ENCODE measurements around the gene KAZALD1.

DNA sequence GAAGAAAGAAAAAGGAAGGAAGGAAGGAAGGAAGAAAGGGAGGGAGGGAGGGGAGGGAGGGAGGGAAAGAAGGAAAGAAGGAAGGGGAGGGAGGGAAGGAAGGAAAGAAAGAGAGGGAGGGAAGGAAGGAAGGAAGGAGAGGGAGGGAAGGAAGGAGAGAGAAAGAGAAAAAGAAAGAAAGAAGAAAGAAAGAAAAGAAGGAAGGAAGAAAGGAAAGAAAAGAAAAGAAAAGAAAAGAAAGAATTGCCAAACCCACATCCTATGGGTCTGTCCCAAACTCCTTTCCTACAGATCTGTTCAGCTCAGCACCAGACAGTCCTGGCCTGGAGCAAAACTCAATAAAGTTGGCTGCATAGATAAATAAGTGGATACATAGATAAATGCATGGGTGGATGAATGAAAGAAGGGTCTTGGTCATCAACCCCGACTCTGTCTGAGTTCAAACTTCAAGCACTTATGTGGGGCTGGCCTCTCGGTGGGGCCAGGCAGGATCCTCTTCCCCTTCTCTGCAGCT is 52.2 kb downstream of the KAZALD1 start:
- TF ChIP-seq REST (IDR thresholded peaks at IDR 0.05) (no peak), PHF8 (IDR thresholded peaks at IDR 0.05; ENCODE audit: borderline replicate concordance, low read depth) (no peak), NPAS2 (CRISPR knock-in tag; IDR thresholded peaks at IDR 0.05; ENCODE audit: borderline replicate concordance) (no peak), CTCF (IDR thresholded peaks at IDR 0.05) (no peak), JUNB (IDR thresholded peaks at IDR 0.05) (no peak), POLR2A (IDR thresholded peaks at IDR 0.05; ENCODE audit: low read length) (no peak), EP300 (IDR thresholded peaks at IDR 0.05) (no peak), HOXB5 (CRISPR knock-in tag; IDR thresholded peaks at IDR 0.05) (no peak), SMC3 (IDR thresholded peaks at IDR 0.05) (no peak), KDM1A (IDR thresholded peaks at IDR 0.05; ENCODE audit: low read depth) (no peak), RNF2 (IDR thresholded peaks at IDR 0.05; ENCODE audit: borderline replicate concordance, low read depth) (no peak), RFX5 (IDR thresholded peaks at IDR 0.05) (no peak)
- TF ChIP-seq, protein P1, sequence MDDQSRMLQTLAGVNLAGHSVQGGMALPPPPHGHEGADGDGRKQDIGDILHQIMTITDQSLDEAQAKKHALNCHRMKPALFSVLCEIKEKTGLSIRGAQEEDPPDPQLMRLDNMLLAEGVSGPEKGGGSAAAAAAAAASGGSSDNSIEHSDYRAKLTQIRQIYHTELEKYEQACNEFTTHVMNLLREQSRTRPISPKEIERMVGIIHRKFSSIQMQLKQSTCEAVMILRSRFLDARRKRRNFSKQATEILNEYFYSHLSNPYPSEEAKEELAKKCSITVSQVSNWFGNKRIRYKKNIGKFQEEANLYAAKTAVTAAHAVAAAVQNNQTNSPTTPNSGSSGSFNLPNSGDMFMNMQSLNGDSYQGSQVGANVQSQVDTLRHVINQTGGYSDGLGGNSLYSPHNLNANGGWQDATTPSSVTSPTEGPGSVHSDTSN (IDR thresholded peaks at IDR 0.05) = no peak
